HCT116 (cell line): ENCODE measurements around the gene PLCG2. TPM values are rescaled to one million over a fixed set of nuclear protein-coding genes. Genes with fewer than 3 reads are reported as not detected.
A peak's percentile ranks its signal among the peaks of the same experiment; 100 is the strongest.
"Not testable (repeated sequence)": the region's sequence is repeated elsewhere in the genome, so short reads cannot be mapped to it uniquely, and the experiment has no call there.

Experiments used
- ATAC-seq: fragments of 200-7000 bp; cut with Tn5 transposase; 2 replicates; pipeline ENCODE4 v1.9.1; 2020; ENCODE audit warnings: mild to moderate bottlenecking, moderate library complexity
- BruUV-seq: library from RNA; stranded (reverse); fragments of 400-500 nt; replicated peaks from 2 replicates; lab custom pipeline; 2021; lab: Mats Ljungman, UMichigan
- CTCF ChIA-PET: fragments of 300-600 bp; sonication (Branson Sonifier 250); formaldehyde crosslinking; loops from one replicate; lab custom pipeline; 2021; ENCODE audit warnings: antibody characterized with exemption; lab: Charles Lee
- POLR2A ChIA-PET: fragments of 300-600, 350-600 bp; sonication (Branson Sonifier 250); formaldehyde crosslinking; loops from one replicate; lab custom pipeline; 2021; ENCODE audit warnings: antibody characterized with exemption; lab: Charles Lee
- RAD21 ChIA-PET, 2 experiments: fragments of 300-600 bp; sonication (Branson Sonifier 250); formaldehyde crosslinking; loops; one replicate each; lab custom pipeline; 2023; ENCODE audit warnings: low total read pairs in 2 of 2; ENCODE audit not compliant: uncharacterized antibody in 2 of 2, unreplicated experiment in 2 of 2, low non-redundant PET in 1 of 2; lab: Charles Lee
- DNase-seq: peaks from one replicate; pipeline ENCODE4 v3.0.0-alpha.2; 2010; ENCODE audit warnings: low read depth, low spot score
- H2AFZ ChIP-seq: fragments of 200-600 bp; shearing (Covaris generic), sonication (generic); 2 replicates; pipeline ENCODE4 v1.6.1; 2017; ENCODE audit warnings: low read depth, mixed run types, mixed read lengths, antibody characterized with exemption, low read length; ENCODE audit not compliant: poor library complexity, severe bottlenecking
- H3K27ac ChIP-seq: 2 replicates; pipeline ENCODE4 v1.5.1; 2012; ENCODE audit warnings: low read depth, low read length
- H3K27me3 ChIP-seq: fragments of 200-600 bp; sonication (generic); 2 replicates; pipeline ENCODE4 v1.6.1; 2016; ENCODE audit warnings: mixed run types, low read length, mixed read lengths; ENCODE audit not compliant: insufficient read depth
- H3K36me3 ChIP-seq, 2 experiments: fragments of 200-500 bp in 1 of 2; fragments of 200-600 bp in 1 of 2; sonication (Bioruptor generic) in 1 of 2; sonication (generic) in 1 of 2; 2 replicates each; pipeline versions ENCODE4 v1.5.1 to v1.6.1; 2014 to 2016; ENCODE audit warnings: low read length in 2 of 2, inconsistent platforms in 1 of 2, mixed read lengths in 1 of 2, mixed run types in 1 of 2; ENCODE audit not compliant: insufficient read depth in 2 of 2, control insufficient read depth in 1 of 2
- H3K4me1 ChIP-seq, 2 experiments: fragments of 200-600 bp in 1 of 2; sonication (generic) in 1 of 2; 2 replicates each; pipeline versions ENCODE4 v1.5.1 to v1.6.1; 2012 to 2017; ENCODE audit warnings: low read length in 2 of 2, inconsistent platforms in 1 of 2, mild to moderate bottlenecking in 1 of 2, mixed read lengths in 1 of 2, mixed run types in 1 of 2, moderate library complexity in 1 of 2; ENCODE audit not compliant: insufficient read depth in 2 of 2, control insufficient read depth in 1 of 2
- H3K4me2 ChIP-seq: fragments of 200-600 bp; sonication (generic); 2 replicates; pipeline ENCODE4 v1.6.1; 2017; ENCODE audit warnings: mixed run types, low read length, mixed read lengths
- H3K4me3 ChIP-seq, 2 experiments: fragments of 200-600 bp in 1 of 2; sonication (generic) in 1 of 2; replicated peaks in 1 of 2; 2 replicates each; pipeline ENCODE4 v1.5.1; 2011 to 2016; ENCODE audit warnings: low read length in 2 of 2, control low read depth in 1 of 2, low read depth in 1 of 2, mild to moderate bottlenecking in 1 of 2, mixed read lengths in 1 of 2, mixed run types in 1 of 2
- H3K79me2 ChIP-seq: fragments of 200-600 bp; sonication (generic); 2 replicates; pipeline ENCODE4 v1.6.1; 2017; ENCODE audit warnings: mild to moderate bottlenecking, mixed run types, low read length, moderate library complexity, mixed read lengths; ENCODE audit not compliant: insufficient read depth
- H3K9ac ChIP-seq: fragments of 200-600 bp; sonication (generic); 2 replicates; pipeline ENCODE4 v1.6.1; 2016; ENCODE audit warnings: low read length, mixed read lengths
- H3K9me2 ChIP-seq: fragments of 200-600 bp; sonication (generic), shearing (Covaris generic); 2 replicates; pipeline ENCODE4 v1.6.1; 2017; ENCODE audit warnings: mixed run types, mild to moderate bottlenecking, moderate library complexity; ENCODE audit not compliant: insufficient read depth
- H3K9me3 ChIP-seq, 2 experiments: fragments of 200-500 bp in 1 of 2; fragments of 200-600 bp in 1 of 2; sonication (Bioruptor generic) in 1 of 2; sonication (generic) in 1 of 2; 2 replicates each; pipeline ENCODE4 v1.6.1; 2014 to 2017; ENCODE audit warnings: low read length in 2 of 2, mixed read lengths in 2 of 2, inconsistent platforms in 1 of 2, low read depth in 1 of 2, mild to moderate bottlenecking in 1 of 2, mixed run types in 1 of 2, moderate library complexity in 1 of 2; ENCODE audit not compliant: control insufficient read depth in 1 of 2, insufficient read depth in 1 of 2
- H4K20me1 ChIP-seq: fragments of 200-600 bp; sonication (generic), shearing (Covaris generic); 2 replicates; pipeline ENCODE4 v1.6.1; 2017; ENCODE audit warnings: mixed run types, mild to moderate bottlenecking, moderate library complexity; ENCODE audit not compliant: insufficient read depth
- CBX3 ChIP-seq: IDR thresholded peaks from 2 replicates; pipeline ENCODE4 v1.6.1; 2012; ENCODE audit warnings: low read depth
- ELF1 ChIP-seq: IDR thresholded peaks from 2 replicates; pipeline ENCODE4 v1.6.1; 2012; ENCODE audit warnings: low read depth, borderline replicate concordance
- intact Hi-C: fragments of 100-400 bp; cut with micrococcal nuclease; formaldehyde crosslinking; loops from 2 replicates; pipeline ENCODE4 v1.10.0; 2022
- total RNA-seq: library from RNA; stranded (reverse); gene quantifications from one replicate; pipeline ENCODE4 v1.2.1, GENCODE V29; 2021; ENCODE audit not compliant: unreplicated experiment

PLCG2 gene
- total RNA-seq, 1 experiment from 2014 or later, result 31.2 TPM

GRCh38 chr16:82008957-82009592 is 230.0 kb downstream of the PLCG2 start:
- POLR2A ChIA-PET, result no interaction called here
- Histone ChIP-seq H3K4me2 (no peak overlapping the region), H3K79me2 (peaks cover 11% of the 10 kb centered on the region; the same call in 1 of the 2 replicates), H3K9me2 (no peaks in the 10 kb centered on the region), H3K4me1 (peaks cover 0 to 14% of the 10 kb centered on the region in 2 experiments; a peak in 3 of 4 replicates), H3K36me3 (peaks cover 5 to 7% of the 10 kb centered on the region in 2 experiments; a peak in 2 of 4 replicates), H3K9ac (no peak overlapping the region), H3K27me3 (no peaks in the 10 kb centered on the region)
- intact Hi-C loops, result no loop called here
- RAD21 ChIA-PET, result no interaction called here
- CTCF ChIA-PET, result no interaction called here
- DNase-seq, result no peak
- TF ChIP-seq CBX3, result peak; percentile 64; the same call in 1 of the 2 replicates
- TF ChIP-seq ELF1, result no peak
- TF ChIP-seq, all 23 proteins: peak for 1
- Histone ChIP-seq H3K4me3 (no peak overlapping the region), H3K27ac (no peak overlapping the region), H2AFZ (no peak overlapping the region), H3K9me3 (peaks cover 6 to 8% of the 10 kb centered on the region in 2 experiments; a peak in 2 of 4 replicates), H4K20me1 (no peaks in the 10 kb centered on the region)
- no peak for ATAC-seq
- no TSS peak for BruUV-seq

GRCh38 chr16:82009789-82010188 is 230.7 kb downstream of the PLCG2 start:
- H4K20me1 ChIP-seq, H2AFZ ChIP-seq, H3K9ac ChIP-seq, H3K36me3 ChIP-seq, H3K27ac ChIP-seq, H3K27me3 ChIP-seq, H3K9me2 ChIP-seq, POLR2A ChIA-PET, ATAC-seq, RAD21 ChIA-PET, DNase-seq, CTCF ChIA-PET, BruUV-seq: not testable (repeated sequence)
- intact Hi-C loops, result loop anchor here (5.0 kb wide), 1 partner anchor 163 kb away; the partner anchor contains the start of gene MPHOSPH6
- Histone ChIP-seq H3K79me2 (peaks cover 11% of the 10 kb centered on the region; the same call in 1 of the 2 replicates), H3K4me1 (peaks cover 0 to 14% of the 10 kb centered on the region in 2 experiments; a peak in 3 of 4 replicates), H3K4me3 (peak overlapping the region in 1 of 2 experiments; percentile 69; a peak in 1 of 4 replicates), H3K4me2 (peak overlapping the region; percentile 72), H3K9me3 (peaks cover 6 to 11% of the 10 kb centered on the region in 2 experiments; a peak in 2 of 4 replicates)
